H9 (cell line): ENCODE measurements around the gene UBL4A. TPM values are rescaled to one million over a fixed set of nuclear protein-coding genes. Genes with fewer than 3 reads are reported as not detected.

Experiments
- DNase-seq: peaks from one replicate; pipeline ENCODE4 v3.0.0-alpha.2; 2017
- H2AFZ ChIP-seq: one replicate; pipeline ENCODE4 v1.6.1; 2013; ENCODE audit warnings: mild to moderate bottlenecking, low read length, control low read depth, moderate library complexity
- H2AK5ac ChIP-seq: 2 replicates; pipeline ENCODE4 v1.6.1; 2013; ENCODE audit warnings: low read length, control low read depth, mixed read lengths; ENCODE audit not compliant: insufficient read length
- H2BK120ac ChIP-seq: one replicate; pipeline ENCODE4 v1.6.1; 2013; ENCODE audit warnings: low read depth, mild to moderate bottlenecking, low read length, control low read depth, inconsistent platforms; ENCODE audit not compliant: poor library complexity, severe bottlenecking
- H2BK12ac ChIP-seq: 2 replicates; pipeline ENCODE4 v1.6.1; 2013; ENCODE audit warnings: low read length, control low read depth, mixed read lengths, low read depth; ENCODE audit not compliant: insufficient read length
- H2BK15ac ChIP-seq: 2 replicates; pipeline ENCODE4 v1.6.1; 2013; ENCODE audit warnings: low read depth, low read length, control low read depth
- H2BK20ac ChIP-seq: one replicate; pipeline ENCODE4 v1.6.1; 2013; ENCODE audit warnings: low read depth, mild to moderate bottlenecking, low read length, control low read depth, inconsistent platforms; ENCODE audit not compliant: poor library complexity, severe bottlenecking
- H2BK5ac ChIP-seq: 2 replicates; pipeline ENCODE4 v1.6.1; 2013; ENCODE audit warnings: low read length, control low read depth, mixed read lengths; ENCODE audit not compliant: insufficient read length
- H3K14ac ChIP-seq: 2 replicates; pipeline ENCODE4 v1.6.1; 2013; ENCODE audit warnings: low read length, control low read depth; ENCODE audit not compliant: insufficient read depth
- H3K18ac ChIP-seq: 2 replicates; pipeline ENCODE4 v1.6.1; 2013; ENCODE audit warnings: low read depth, mild to moderate bottlenecking, mixed read lengths, low read length, control low read depth; ENCODE audit not compliant: insufficient read length
- H3K23ac ChIP-seq: 2 replicates; pipeline ENCODE4 v1.6.1; 2013; ENCODE audit warnings: low read length, control low read depth, mixed read lengths, low read depth; ENCODE audit not compliant: insufficient read length
- H3K23me2 ChIP-seq: 2 replicates; pipeline ENCODE4 v1.6.1; 2013; ENCODE audit warnings: low read depth, mild to moderate bottlenecking, mixed read lengths, low read length, control low read depth; ENCODE audit not compliant: insufficient read length, poor library complexity, severe bottlenecking
- H3K27ac ChIP-seq: 2 replicates; pipeline ENCODE4 v1.5.1; 2013; ENCODE audit warnings: low read length, control low read depth, mixed read lengths, low read depth; ENCODE audit not compliant: insufficient read length
- H3K27me3 ChIP-seq: 2 replicates; pipeline ENCODE4 v1.6.1; 2013; ENCODE audit warnings: low read length, control low read depth, inconsistent platforms; ENCODE audit not compliant: insufficient read depth
- H3K4ac ChIP-seq: 2 replicates; pipeline ENCODE4 v1.6.1; 2013; ENCODE audit warnings: low read depth, mild to moderate bottlenecking, control low read depth, inconsistent platforms, low read length, moderate library complexity
- H3K4me1 ChIP-seq: 2 replicates; pipeline ENCODE4 v1.6.1; 2013; ENCODE audit warnings: low read length, control low read depth, inconsistent platforms; ENCODE audit not compliant: insufficient read depth
- H3K4me2 ChIP-seq: 2 replicates; pipeline ENCODE4 v1.6.1; 2013; ENCODE audit warnings: low read length, control low read depth, mixed read lengths; ENCODE audit not compliant: insufficient read length, insufficient read depth
- H3K56ac ChIP-seq: 2 replicates; pipeline ENCODE4 v1.6.1; 2013; ENCODE audit warnings: low read depth, mild to moderate bottlenecking, mixed read lengths, low read length, control low read depth; ENCODE audit not compliant: insufficient read length
- H3K79me1 ChIP-seq: 2 replicates; pipeline ENCODE4 v1.6.1; 2013; ENCODE audit warnings: low read depth, mild to moderate bottlenecking, moderate library complexity, low read length, control low read depth, inconsistent platforms; ENCODE audit not compliant: insufficient read depth, poor library complexity, severe bottlenecking
- H3K79me2 ChIP-seq: 2 replicates; pipeline ENCODE4 v1.6.1; 2013; ENCODE audit warnings: low read length, control low read depth, inconsistent platforms; ENCODE audit not compliant: insufficient read depth
- H3K9ac ChIP-seq: 2 replicates; pipeline ENCODE4 v1.6.1; 2013; ENCODE audit warnings: low read length, control low read depth, mixed read lengths; ENCODE audit not compliant: insufficient read length; ENCODE audit errors: extremely low read depth
- H3K9me3 ChIP-seq: one replicate; pipeline ENCODE4 v1.6.1; 2013; ENCODE audit warnings: low read depth, low read length, inconsistent platforms; ENCODE audit not compliant: control insufficient read depth
- H3T11ph ChIP-seq: one replicate; pipeline ENCODE4 v1.6.1; 2013; ENCODE audit warnings: mild to moderate bottlenecking, low read length, control low read depth, inconsistent platforms
- H4K20me1 ChIP-seq: one replicate; pipeline ENCODE4 v1.6.1; 2013; ENCODE audit not compliant: control insufficient read depth, insufficient read length, insufficient read depth
- H4K5ac ChIP-seq: 2 replicates; pipeline ENCODE4 v1.6.1; 2013; ENCODE audit warnings: low read depth, mild to moderate bottlenecking, mixed read lengths, low read length, control low read depth; ENCODE audit not compliant: insufficient read length
- H4K8ac ChIP-seq: replicated peaks from 2 replicates; pipeline ENCODE4 v1.6.1; 2013; ENCODE audit warnings: low read length, control low read depth, mixed read lengths, low read depth; ENCODE audit not compliant: insufficient read length
- H4K91ac ChIP-seq: 2 replicates; pipeline ENCODE4 v1.6.1; 2013; ENCODE audit warnings: low read depth, mild to moderate bottlenecking, moderate library complexity, mixed read lengths, low read length, control low read depth; ENCODE audit not compliant: insufficient read length
- H3K27ac Mint-ChIP-seq, 3 experiments: 2 replicates in 2 of 3; 3 replicates in 1 of 3; pipeline ENCODE4 v1.8.0; 2020 to 2021; ENCODE audit warnings: mixed read lengths in 3 of 3, mild to moderate bottlenecking in 1 of 3, moderate library complexity in 1 of 3
- H3K27me3 Mint-ChIP-seq: 2 replicates; pipeline ENCODE4 v1.8.0; 2021; ENCODE audit warnings: low read depth, mild to moderate bottlenecking, moderate library complexity, mixed read lengths
- H3K36me3 Mint-ChIP-seq, 3 experiments: 2 replicates in 2 of 3; 3 replicates in 1 of 3; pipeline ENCODE4 v1.8.0; 2020 to 2021; ENCODE audit warnings: low read depth in 3 of 3, mixed read lengths in 3 of 3; ENCODE audit not compliant: insufficient read depth in 1 of 3
- H3K4me1 Mint-ChIP-seq, 2 experiments: 2 replicates each; pipeline ENCODE4 v1.8.0; 2020; ENCODE audit warnings: mixed read lengths in 2 of 2
- H3K4me3 Mint-ChIP-seq, 2 experiments: 2 replicates in 1 of 2; 3 replicates in 1 of 2; pipeline ENCODE4 v1.8.0; 2020 to 2021; ENCODE audit warnings: mild to moderate bottlenecking in 2 of 2, mixed read lengths in 2 of 2, moderate library complexity in 1 of 2
- H3K9me3 Mint-ChIP-seq, 2 experiments: 2 replicates in 1 of 2; 3 replicates in 1 of 2; pipeline ENCODE4 v1.8.0; 2020; ENCODE audit warnings: mild to moderate bottlenecking in 2 of 2, mixed read lengths in 2 of 2, moderate library complexity in 1 of 2
- WGBS: extraction: QIAGEN DNeasy Blood & Tissue Kit; methylation state at CpG from one replicate; pipeline ENCODE4 v1.1.7; 2013; ENCODE audit warnings: missing lambda C conversion rate, low lambda C conversion rate, mixed read lengths; ENCODE audit not compliant: insufficient read length; ENCODE audit errors: extremely low coverage; 5-methylcytosine and 5-hydroxymethylcytosine counted together
- total RNA-seq: library from RNA; stranded (reverse); gene quantifications from 2 replicates; pipeline ENCODE4 v1.2.1, GENCODE V29; 2021
- TF ChIP-seq, protein P1 (sequence below): fragments of 200-600 bp; sonication (generic); conservative IDR thresholded peaks from 3 replicates; pipeline ENCODE4 v1.8.0; 2021; ENCODE audit warnings: antibody characterized with exemption, mild to moderate bottlenecking

The UBL4A gene
- total RNA-seq, 1 experiment from 2014 or later, result 30.9 TPM

DNA sequence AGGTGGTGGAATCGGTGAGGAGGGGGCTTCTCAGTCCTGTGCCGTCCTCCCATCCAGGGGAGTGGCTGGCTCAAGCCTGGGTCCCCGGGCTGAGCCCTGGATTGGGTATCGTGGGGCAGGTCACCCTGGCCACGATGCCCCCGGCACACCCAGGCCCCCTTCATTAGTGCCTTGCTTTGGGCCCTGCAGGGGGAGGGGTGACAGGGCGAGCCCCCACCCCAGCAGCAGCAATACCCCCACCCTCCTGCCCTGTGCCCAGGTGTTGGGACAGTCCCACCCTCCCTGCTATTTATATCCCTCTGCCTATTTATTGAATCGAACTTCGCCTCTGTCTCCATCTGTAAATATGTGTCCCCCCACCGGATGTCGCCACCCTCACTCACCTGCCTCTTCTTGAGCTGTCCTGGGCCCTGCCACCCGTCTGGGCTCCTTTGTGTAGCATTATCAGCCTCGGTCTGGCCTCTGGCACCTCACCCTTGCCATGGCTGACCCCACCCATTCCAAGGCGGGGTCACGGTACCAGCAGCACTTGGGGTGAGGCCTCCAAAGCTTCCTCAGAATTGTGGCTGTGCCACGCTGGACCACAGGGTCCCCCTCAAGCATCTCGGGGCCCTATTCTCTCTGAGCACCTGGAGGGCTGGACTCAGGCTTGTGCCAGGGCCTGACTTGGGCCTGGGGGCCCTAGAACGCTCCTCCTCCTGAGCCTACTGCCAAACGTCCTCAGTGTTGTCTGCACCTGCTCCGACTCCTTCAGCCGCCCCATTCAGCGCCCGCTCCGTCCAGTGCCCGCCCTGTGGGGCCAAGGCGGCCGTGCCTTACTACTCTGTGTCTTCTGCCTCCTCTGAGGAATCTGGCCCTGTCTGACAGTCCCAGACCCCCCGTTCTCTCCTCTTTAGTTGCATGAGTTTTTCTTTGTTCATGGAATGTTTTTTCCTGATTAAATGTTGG, 13.5 kb downstream of the UBL4A start:
- no peak overlapping the region for H3T11ph ChIP-seq
- H4K20me1 ChIP-seq, result no peaks in the 10 kb centered on the region
- H3K18ac ChIP-seq, result no peak overlapping the region
- H2AFZ ChIP-seq, result no peak overlapping the region
- Mint-ChIP-seq H3K4me1 (no peaks in the 10 kb centered on the region), H3K9me3 (peaks cover 67 to 91% of the 10 kb centered on the region in 2 experiments), H3K27ac (no peak overlapping the region), H3K36me3 (peaks cover 24 to 64% (median 63%) of the 10 kb centered on the region in 3 experiments), H3K4me3 (no peak overlapping the region), H3K27me3 (peaks cover 5% of the 10 kb centered on the region)
- no peak overlapping the region for H3K9ac ChIP-seq
- H3K4ac ChIP-seq, result no peak overlapping the region
- H2BK5ac ChIP-seq, result no peak overlapping the region
- no peak overlapping the region for H2BK15ac ChIP-seq
- no peaks in the 10 kb centered on the region for H3K79me2 ChIP-seq
- H3K23ac ChIP-seq, result no peak overlapping the region
- no peak overlapping the region for H2AK5ac ChIP-seq
- H3K79me1 ChIP-seq, result no peaks in the 10 kb centered on the region
- H3K27me3 ChIP-seq, result no peaks in the 10 kb centered on the region
- no peak overlapping the region for H3K14ac ChIP-seq
- no peak overlapping the region for H2BK12ac ChIP-seq
- no peak overlapping the region for H4K8ac ChIP-seq
- H3K27ac ChIP-seq, result no peak overlapping the region
- no peak overlapping the region for H4K91ac ChIP-seq
- peaks cover 28% of the 10 kb centered on the region for H3K9me3 ChIP-seq
- H3K4me2 ChIP-seq, result no peak overlapping the region
- H4K5ac ChIP-seq, result no peak overlapping the region
- H3K4me1 ChIP-seq, result no peaks in the 10 kb centered on the region
- no CpG with 5 or more reads among the region's 28 CpGs for WGBS
- TF ChIP-seq, protein P1, sequence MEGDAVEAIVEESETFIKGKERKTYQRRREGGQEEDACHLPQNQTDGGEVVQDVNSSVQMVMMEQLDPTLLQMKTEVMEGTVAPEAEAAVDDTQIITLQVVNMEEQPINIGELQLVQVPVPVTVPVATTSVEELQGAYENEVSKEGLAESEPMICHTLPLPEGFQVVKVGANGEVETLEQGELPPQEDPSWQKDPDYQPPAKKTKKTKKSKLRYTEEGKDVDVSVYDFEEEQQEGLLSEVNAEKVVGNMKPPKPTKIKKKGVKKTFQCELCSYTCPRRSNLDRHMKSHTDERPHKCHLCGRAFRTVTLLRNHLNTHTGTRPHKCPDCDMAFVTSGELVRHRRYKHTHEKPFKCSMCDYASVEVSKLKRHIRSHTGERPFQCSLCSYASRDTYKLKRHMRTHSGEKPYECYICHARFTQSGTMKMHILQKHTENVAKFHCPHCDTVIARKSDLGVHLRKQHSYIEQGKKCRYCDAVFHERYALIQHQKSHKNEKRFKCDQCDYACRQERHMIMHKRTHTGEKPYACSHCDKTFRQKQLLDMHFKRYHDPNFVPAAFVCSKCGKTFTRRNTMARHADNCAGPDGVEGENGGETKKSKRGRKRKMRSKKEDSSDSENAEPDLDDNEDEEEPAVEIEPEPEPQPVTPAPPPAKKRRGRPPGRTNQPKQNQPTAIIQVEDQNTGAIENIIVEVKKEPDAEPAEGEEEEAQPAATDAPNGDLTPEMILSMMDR, result no peak
- H2BK120ac ChIP-seq, result no peak overlapping the region
- no peak overlapping the region for H2BK20ac ChIP-seq
- no peak overlapping the region for H3K56ac ChIP-seq
- no peak for DNase-seq
- no peaks in the 10 kb centered on the region for H3K23me2 ChIP-seq
